ENCODE results near the gene EXOC3L2.

DNA sequence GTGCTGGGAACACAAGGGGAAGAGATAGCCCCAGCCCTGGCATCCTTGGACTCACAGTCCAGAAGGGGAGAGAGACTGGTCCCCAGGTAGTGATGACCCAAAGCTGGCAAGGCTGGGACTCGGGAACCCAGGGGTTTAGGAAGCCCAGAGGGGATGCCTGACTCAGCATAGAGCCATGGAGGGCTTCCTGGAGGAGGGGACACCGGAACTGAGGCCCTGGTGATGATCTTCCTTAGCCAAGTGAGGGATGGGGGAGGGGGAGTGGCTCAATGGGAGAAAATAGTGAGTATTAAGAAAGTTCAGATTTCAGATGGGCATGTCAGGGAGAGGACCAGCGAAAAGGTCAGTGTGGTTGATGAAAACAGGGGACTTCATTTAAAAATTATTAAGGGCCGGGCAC is 26.8 kb downstream of the EXOC3L2 start:
- TF ChIP-seq, protein P1, sequence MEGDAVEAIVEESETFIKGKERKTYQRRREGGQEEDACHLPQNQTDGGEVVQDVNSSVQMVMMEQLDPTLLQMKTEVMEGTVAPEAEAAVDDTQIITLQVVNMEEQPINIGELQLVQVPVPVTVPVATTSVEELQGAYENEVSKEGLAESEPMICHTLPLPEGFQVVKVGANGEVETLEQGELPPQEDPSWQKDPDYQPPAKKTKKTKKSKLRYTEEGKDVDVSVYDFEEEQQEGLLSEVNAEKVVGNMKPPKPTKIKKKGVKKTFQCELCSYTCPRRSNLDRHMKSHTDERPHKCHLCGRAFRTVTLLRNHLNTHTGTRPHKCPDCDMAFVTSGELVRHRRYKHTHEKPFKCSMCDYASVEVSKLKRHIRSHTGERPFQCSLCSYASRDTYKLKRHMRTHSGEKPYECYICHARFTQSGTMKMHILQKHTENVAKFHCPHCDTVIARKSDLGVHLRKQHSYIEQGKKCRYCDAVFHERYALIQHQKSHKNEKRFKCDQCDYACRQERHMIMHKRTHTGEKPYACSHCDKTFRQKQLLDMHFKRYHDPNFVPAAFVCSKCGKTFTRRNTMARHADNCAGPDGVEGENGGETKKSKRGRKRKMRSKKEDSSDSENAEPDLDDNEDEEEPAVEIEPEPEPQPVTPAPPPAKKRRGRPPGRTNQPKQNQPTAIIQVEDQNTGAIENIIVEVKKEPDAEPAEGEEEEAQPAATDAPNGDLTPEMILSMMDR (IDR thresholded peaks at IDR 0.05 in 2 of 3, conservative IDR thresholded peaks at IDR 0.05 in 1 of 3; ENCODE audit: control insufficient read depth in 2 of 3, extremely low read depth in 1 of 3, insufficient read depth in 1 of 3, low read depth in 3 of 3, low read length in 3 of 3) = no peak
- TF ChIP-seq CEBPB (IDR thresholded peaks at IDR 0.05; ENCODE audit: borderline replicate concordance in 1 of 2, low read depth in 2 of 2, low read length in 2 of 2) (no peak), YY1 (IDR thresholded peaks at IDR 0.05; ENCODE audit: low read depth, low read length) (no peak), NFXL1 (IDR thresholded peaks at IDR 0.05; ENCODE audit: borderline replicate concordance) (no peak), TAF1 (IDR thresholded peaks at IDR 0.05; ENCODE audit: borderline replicate concordance, low read depth, low read length) (no peak), RELA (IDR thresholded peaks at IDR 0.05; ENCODE audit: borderline replicate concordance, partially characterized antibody) (no peak), POLR2A (IDR thresholded peaks at IDR 0.05; ENCODE audit: low read depth, low read length) (no peak), MYC (IDR thresholded peaks at IDR 0.05; ENCODE audit: insufficient read depth, insufficient read length, insufficient replicate concordance, low read length, severe bottlenecking) (no peak), POU2F2 (IDR thresholded peaks at IDR 0.05; ENCODE audit: borderline replicate concordance, low read depth, low read length) (no peak), SUZ12 (IDR thresholded peaks at IDR 0.05; ENCODE audit: unreplicated experiment) (no peak)
- TF ChIP-seq, protein P2, sequence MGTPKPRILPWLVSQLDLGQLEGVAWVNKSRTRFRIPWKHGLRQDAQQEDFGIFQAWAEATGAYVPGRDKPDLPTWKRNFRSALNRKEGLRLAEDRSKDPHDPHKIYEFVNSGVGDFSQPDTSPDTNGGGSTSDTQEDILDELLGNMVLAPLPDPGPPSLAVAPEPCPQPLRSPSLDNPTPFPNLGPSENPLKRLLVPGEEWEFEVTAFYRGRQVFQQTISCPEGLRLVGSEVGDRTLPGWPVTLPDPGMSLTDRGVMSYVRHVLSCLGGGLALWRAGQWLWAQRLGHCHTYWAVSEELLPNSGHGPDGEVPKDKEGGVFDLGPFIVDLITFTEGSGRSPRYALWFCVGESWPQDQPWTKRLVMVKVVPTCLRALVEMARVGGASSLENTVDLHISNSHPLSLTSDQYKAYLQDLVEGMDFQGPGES (IDR thresholded peaks at IDR 0.05) = no peak
- TF ChIP-seq, protein P3, sequence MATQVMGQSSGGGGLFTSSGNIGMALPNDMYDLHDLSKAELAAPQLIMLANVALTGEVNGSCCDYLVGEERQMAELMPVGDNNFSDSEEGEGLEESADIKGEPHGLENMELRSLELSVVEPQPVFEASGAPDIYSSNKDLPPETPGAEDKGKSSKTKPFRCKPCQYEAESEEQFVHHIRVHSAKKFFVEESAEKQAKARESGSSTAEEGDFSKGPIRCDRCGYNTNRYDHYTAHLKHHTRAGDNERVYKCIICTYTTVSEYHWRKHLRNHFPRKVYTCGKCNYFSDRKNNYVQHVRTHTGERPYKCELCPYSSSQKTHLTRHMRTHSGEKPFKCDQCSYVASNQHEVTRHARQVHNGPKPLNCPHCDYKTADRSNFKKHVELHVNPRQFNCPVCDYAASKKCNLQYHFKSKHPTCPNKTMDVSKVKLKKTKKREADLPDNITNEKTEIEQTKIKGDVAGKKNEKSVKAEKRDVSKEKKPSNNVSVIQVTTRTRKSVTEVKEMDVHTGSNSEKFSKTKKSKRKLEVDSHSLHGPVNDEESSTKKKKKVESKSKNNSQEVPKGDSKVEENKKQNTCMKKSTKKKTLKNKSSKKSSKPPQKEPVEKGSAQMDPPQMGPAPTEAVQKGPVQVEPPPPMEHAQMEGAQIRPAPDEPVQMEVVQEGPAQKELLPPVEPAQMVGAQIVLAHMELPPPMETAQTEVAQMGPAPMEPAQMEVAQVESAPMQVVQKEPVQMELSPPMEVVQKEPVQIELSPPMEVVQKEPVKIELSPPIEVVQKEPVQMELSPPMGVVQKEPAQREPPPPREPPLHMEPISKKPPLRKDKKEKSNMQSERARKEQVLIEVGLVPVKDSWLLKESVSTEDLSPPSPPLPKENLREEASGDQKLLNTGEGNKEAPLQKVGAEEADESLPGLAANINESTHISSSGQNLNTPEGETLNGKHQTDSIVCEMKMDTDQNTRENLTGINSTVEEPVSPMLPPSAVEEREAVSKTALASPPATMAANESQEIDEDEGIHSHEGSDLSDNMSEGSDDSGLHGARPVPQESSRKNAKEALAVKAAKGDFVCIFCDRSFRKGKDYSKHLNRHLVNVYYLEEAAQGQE (IDR thresholded peaks at IDR 0.05; ENCODE audit: low read depth, low read length) = no peak

Data from GM12878 (cell line).